ENCODE measurements around the gene TEKT5.
"Not testable (repeated sequence)": the region's sequence is repeated elsewhere in the genome, so short reads cannot be mapped to it uniquely, and the experiment has no call there.

TEKT5 gene

DNA sequence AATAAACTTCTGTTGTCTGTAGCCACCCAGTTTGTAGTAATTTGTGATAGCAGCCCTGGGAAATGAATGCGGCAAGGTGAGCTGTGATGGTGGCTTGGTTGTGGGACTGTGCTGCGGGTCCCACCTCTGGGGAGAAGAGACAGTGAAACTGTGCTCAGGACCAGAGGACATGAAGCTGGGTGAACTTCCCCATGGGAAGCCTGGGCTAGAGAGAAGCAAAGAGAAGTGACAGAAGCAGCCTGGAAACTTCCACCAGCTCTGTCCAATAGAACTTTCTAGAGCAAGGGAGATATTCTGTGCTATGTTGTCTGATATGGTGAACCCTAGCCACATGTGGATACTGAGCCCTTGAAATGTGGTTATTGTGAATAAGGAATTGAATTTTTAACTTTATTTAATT lies 62.8 kb downstream of the TEKT5 start:
- DNase-seq (ENCODE audit: low spot score) = no peak

GRCh38 chr16:10629592-10629963 lies 65.2 kb downstream of the TEKT5 start:
- DNase-seq (ENCODE audit: low spot score) = no peak

- DNase-seq (ENCODE audit: low spot score) = peak; percentile 52
Measured at GRCh38 chr16:10625595-10626357, 69.0 kb downstream of the TEKT5 start.

- no peak for DNase-seq (ENCODE audit: low spot score)
Measured at GRCh38 chr16:10624527-10624926, 70.2 kb downstream of the TEKT5 start.

DNA sequence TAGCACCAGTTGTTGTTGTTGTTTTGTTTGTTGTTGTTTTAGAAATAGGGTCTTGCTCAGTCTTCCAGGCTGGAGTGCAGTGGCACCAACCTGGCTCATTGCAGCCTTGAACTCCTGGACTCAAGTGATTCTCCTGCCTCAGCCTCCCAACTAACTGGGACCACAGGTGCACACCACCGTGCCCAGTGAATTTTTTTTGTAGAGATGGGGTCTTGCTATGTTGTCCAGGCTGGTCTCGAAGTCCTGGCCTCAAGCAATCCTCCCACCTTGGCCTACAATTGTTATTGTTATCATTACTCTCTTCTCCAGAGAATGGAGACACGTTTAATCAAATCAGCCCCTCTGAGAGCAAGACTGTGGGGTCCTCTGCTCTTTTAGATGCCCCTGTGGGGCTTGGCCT lies 71.7 kb downstream of the TEKT5 start:
- no peak for DNase-seq (ENCODE audit: low spot score)

DNA sequence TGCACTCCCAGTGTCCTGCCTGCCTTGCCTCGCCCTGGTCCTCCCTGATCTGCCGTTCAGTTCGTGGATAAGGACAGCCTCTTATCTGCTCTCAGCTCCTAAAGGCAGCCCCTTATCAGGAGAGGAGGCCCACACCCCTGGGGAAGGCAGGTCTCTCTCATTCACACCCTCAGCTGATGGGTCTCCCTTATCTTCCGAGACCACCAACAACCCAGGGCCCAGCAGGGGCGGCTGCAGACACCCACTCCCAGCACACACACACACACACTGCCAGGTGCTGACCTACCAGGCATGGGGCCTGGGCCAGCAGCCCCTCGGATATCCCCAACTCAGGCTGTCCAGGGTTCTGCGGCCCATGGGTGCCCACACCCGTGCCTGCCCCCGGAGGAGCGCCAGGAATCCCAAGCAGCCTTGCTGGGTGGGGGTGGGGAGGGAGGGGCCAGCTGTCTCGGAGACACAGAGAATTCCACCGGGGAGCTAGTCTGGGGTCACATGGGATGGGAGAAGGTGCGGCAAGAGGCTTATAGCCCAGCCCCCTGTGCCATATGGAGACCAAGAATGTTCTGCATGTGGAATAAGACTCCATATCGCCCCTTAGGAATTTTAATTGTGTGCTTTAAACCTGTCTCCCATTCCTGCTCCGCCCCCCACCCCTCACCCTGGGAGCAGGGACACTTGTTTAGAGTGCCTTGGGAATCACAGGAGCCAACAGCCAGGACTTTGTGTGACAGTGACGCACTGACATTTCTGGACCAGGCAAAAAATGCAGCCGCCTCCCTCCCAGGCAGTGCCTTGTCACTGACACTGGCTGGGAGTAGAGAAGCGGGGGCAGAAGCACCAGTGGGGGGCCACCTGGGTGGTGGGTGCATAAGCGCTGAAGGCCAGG lies 72.5 kb downstream of the TEKT5 start:
- no peak for DNase-seq (ENCODE audit: low spot score)

DNA sequence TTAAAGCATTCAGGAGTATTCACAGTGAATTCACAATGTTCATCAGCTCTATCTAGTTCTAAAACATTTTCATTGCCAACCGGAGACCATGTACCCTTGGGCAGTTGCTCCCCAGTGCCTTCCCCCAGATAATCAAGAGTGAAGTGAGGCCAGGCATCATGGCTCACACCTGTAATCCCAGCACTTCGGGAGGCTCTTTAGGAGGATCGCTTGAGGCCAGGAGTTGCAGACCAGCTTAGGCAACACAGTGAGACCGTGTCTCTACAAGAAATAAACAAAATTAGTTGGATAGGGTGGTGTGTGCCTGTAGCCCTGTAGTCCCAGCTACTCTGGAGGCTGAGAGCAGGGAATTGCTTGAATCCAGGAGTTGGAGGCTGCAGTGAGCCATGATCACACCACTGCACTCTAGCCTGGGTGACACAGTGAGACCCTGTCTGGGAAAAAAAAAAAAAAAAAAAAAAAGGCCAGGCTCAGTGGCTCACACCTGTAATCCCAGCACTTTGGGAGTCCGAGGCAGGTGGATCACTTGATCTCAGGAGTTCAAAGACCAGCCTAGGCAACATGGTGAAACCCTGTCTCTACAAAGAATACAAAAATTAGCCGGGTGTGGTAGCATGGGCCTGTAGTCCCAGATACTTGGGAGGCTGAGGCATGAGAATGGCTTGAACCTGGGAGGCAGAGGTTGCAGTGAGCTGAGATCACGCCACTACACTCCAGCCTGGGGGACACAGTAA lies 73.3 kb downstream of the TEKT5 start:
- DNase-seq (ENCODE audit: low spot score) = not testable (repeated sequence)

- DNase-seq (ENCODE audit: low spot score) = no peak
Measured at GRCh38 chr16:10620120-10620519, 74.6 kb downstream of the TEKT5 start.

DNA sequence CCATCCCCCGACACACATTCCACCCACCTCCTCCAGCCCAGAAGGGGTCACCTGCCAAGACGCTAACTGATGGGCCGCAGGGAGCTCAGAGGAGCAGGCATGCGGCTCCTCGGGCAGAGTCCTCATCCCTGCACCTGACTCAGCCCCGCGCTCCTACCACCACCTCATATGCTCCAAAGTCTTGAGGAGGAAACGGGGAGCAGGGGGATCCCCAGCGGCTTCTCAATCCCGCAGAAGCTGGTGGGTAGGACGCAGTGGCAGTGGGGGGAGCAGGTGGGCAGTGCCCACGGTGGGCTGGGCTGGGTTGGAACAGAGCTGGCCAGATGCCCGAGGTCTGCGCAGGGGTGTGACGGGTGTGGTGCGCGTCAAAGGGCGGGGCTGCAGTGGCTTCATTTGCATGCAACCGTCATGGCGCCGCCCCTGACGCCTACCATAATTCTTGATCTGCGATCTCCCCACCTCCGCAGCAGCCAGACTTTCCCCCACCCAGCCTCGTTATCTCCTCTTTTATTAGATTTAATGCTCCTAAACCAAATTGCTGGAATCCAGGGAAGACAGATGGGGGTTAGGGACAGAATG lies 75.4 kb downstream of the TEKT5 start:
- peak; percentile 65 for DNase-seq (ENCODE audit: low spot score)

- DNase-seq (ENCODE audit: low spot score) = no peak
Measured at GRCh38 chr16:10618710-10619209, 76.0 kb downstream of the TEKT5 start.

- DNase-seq (ENCODE audit: low spot score) = no peak
Measured at GRCh38 chr16:10617662-10618420, 76.9 kb downstream of the TEKT5 start.

DNA sequence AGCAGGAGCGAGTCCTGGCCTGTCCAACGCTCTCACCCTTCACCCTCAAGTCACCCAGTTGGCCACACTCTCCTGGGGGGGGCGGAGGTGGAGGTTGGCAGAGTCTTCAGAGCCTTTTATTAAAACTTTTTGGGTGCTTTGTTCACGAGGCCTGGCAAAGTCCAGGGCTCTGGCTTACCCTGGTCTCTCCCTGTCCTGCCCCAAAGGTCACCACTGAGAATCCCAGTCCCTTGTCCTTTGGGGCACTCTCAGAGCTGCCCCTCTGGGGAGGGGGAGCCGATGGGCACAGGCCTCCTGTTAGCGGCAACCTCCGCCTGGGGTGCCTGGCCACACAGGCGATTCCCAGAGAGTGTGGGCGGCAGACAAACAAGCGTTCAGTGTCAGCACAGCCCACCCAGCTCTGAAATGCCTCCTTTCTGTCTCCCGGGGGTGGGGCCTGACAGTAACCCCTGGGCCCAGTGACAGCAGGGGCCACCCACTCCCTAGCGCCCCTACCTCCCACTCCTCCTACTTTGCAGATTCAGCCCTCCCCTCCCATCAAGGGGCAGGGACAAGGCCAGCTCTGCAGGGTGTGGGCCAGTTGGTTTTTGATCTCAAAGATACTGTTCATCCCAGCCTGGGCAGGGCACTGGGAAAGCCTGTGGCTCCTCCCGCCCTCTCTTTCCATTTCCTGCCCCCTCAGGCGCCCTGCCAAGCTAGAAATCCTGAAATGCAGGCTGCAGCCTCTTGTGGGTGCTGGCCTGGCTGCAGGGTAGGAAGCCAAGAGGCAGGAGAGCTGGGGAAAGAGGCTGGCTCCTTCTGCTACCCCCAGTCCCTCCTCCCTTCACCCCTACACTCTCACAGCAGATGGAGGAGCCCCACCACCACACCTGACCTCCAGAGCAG lies 77.7 kb downstream of the TEKT5 start:
- no peak for DNase-seq (ENCODE audit: low spot score)

- no peak for DNase-seq (ENCODE audit: low spot score)
Measured at GRCh38 chr16:10616419-10616755, 78.3 kb downstream of the TEKT5 start.

GRCh38 chr16:10614685-10615084 lies 80.0 kb downstream of the TEKT5 start:
- DNase-seq (ENCODE audit: low spot score) = no peak

GRCh38 chr16:10613785-10614485 lies 80.8 kb downstream of the TEKT5 start:
- no peak for DNase-seq (ENCODE audit: low spot score)

DNA sequence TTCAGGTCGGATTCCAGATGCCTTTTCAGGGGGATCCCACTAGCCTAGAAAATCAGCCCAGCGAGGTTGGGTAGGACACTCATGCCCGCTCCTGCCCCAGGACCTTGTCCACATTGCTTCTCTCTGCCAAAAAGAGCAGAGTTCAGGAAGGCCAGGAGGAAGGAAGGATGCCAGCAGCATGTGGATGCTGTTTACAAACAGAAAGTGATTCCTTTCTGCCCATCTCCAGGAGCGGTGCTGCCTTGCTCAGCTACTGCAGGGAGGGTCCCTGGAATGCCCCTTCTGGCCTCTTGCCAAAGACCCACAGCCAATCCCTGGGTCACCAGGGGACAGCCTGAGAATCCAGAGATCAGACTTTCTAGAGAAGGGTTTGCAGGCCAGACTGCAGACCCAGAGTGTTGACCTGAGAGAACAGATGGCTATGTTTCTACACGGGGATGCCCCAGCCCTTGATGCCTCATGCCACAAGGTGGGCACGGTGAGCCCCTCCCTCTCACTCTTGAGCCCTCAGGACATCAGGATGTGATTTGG lies 82.0 kb downstream of the TEKT5 start:
- no peak for DNase-seq (ENCODE audit: low spot score)

- no peak for DNase-seq (ENCODE audit: low spot score)
Measured at GRCh38 chr16:10611825-10612342, 82.8 kb downstream of the TEKT5 start.

- no peak for DNase-seq (ENCODE audit: low spot score)
Measured at GRCh38 chr16:10610499-10611184, 84.1 kb downstream of the TEKT5 start.

GRCh38 chr16:10609402-10609774 lies 85.3 kb downstream of the TEKT5 start:
- no peak for DNase-seq (ENCODE audit: low spot score)

Data from hematopoietic multipotent progenitor cell treated with erythropoietin and hydrocortisone succinate and interleukin-3 and kit ligand, for 15 days (in vitro differentiated cells).